Lower leg skin (tissue), 3 donors: ENCODE measurements around the gene IPO9.

Experiments used
- CTCF ChIP-seq, 3 donors: fragments of 450-650 bp; IDR thresholded peaks; one replicate each; pipeline ENCODE4 v1.5.1; 2016; ENCODE audit warnings: antibody characterized with exemption in 3 of 3, mild to moderate bottlenecking in 3 of 3, moderate library complexity in 2 of 3
- POLR2A ChIP-seq, 2 donors: fragments of 450-650 bp; IDR thresholded peaks; one replicate each; pipeline ENCODE4 v1.6.1; 2016 to 2017; ENCODE audit warnings: antibody characterized with exemption in 2 of 2, mild to moderate bottlenecking in 1 of 2, moderate library complexity in 1 of 2

- TF ChIP-seq CTCF (IDR thresholded peaks at IDR 0.05): no peak
- no peak for TF ChIP-seq POLR2A (IDR thresholded peaks at IDR 0.05)
Observed at GRCh38 chr1:201851949-201852348, 23.0 kb downstream of the IPO9 start.
